Hindlimb muscle (tissue), 1 donor: ENCODE results near the gene RNLS. TPM values are rescaled to one million over a fixed set of nuclear protein-coding genes. Genes with fewer than 3 reads are reported as not detected.
A peak's percentile ranks its signal among the peaks of the same experiment; 100 is the strongest.

Experiments
- DNase-seq: peaks from one replicate; pipeline ENCODE4 v3.0.0-alpha.2; 2013
- polyA plus RNA-seq: library from polyadenylated mRNA; unstranded; fragments of 120-200 nt; gene quantifications from one replicate; pipeline ENCODE4 v1.2.1, GENCODE V29; 2013; ENCODE audit not compliant: insufficient read length

RNLS gene
- polyA plus RNA-seq, 1 donor: 2.7 TPM

GRCh38 chr10:88427024-88427423 lies 156.1 kb downstream of the RNLS start:
- DNase-seq: no peak

- no peak for DNase-seq
Observed at GRCh38 chr10:88424881-88425280, 158.2 kb downstream of the RNLS start.

GRCh38 chr10:88423732-88424131 lies 159.4 kb downstream of the RNLS start:
- no peak for DNase-seq

- DNase-seq: no peak
Observed at GRCh38 chr10:88421590-88421989, 161.5 kb downstream of the RNLS start.

GRCh38 chr10:88418871-88419270 lies 164.2 kb downstream of the RNLS start:
- DNase-seq: no peak

GRCh38 chr10:88417387-88418030 lies 165.6 kb downstream of the RNLS start:
- DNase-seq: peak; percentile 18

- no peak for DNase-seq
Observed at GRCh38 chr10:88416801-88417200, 166.3 kb downstream of the RNLS start.

- DNase-seq: no peak
Observed at GRCh38 chr10:88415533-88416130, 167.5 kb downstream of the RNLS start.

- DNase-seq: no peak
Observed at GRCh38 chr10:88413412-88413811, 169.7 kb downstream of the RNLS start.

- no peak for DNase-seq
Observed at GRCh38 chr10:88411772-88412349, 171.3 kb downstream of the RNLS start.

GRCh38 chr10:88409824-88410223 lies 173.3 kb downstream of the RNLS start:
- no peak for DNase-seq

GRCh38 chr10:88409236-88409635 lies 173.9 kb downstream of the RNLS start:
- no peak for DNase-seq

- DNase-seq: no peak
Observed at GRCh38 chr10:88408096-88408495, 175.0 kb downstream of the RNLS start.

- DNase-seq: no peak
Observed at GRCh38 chr10:88404133-88404532, 179.0 kb downstream of the RNLS start.

- DNase-seq: no peak
Observed at GRCh38 chr10:88401671-88402347, 181.3 kb downstream of the RNLS start.

GRCh38 chr10:88399240-88399639 lies 183.9 kb downstream of the RNLS start:
- no peak for DNase-seq

- DNase-seq: no peak
Observed at GRCh38 chr10:88395677-88396076, 187.4 kb downstream of the RNLS start.

GRCh38 chr10:88392222-88392621 lies 190.9 kb downstream of the RNLS start:
- no peak for DNase-seq

- no peak for DNase-seq
Observed at GRCh38 chr10:88390041-88390440, 193.1 kb downstream of the RNLS start.

- DNase-seq: peak; percentile 51
Observed at GRCh38 chr10:88389456-88389855, 193.7 kb downstream of the RNLS start.

GRCh38 chr10:88388324-88388723 lies 194.8 kb downstream of the RNLS start:
- DNase-seq: no peak

- DNase-seq: peak; percentile 68
Observed at GRCh38 chr10:88386821-88387773, 196.0 kb downstream of the RNLS start.
